ENCODE results near the gene RHOV. TPM values are rescaled to one million over a fixed set of nuclear protein-coding genes. Genes with fewer than 3 reads are reported as not detected.
A peak's percentile ranks its signal among the peaks of the same experiment; 100 is the strongest.

The RHOV gene
- total RNA-seq, 1 experiment from 2014 or later = 6.0 TPM

- TF ChIP-seq JUND (IDR thresholded peaks at IDR 0.05) (no peak), CTCF (IDR thresholded peaks at IDR 0.05 in 2 of 3, conservative IDR thresholded peaks at IDR 0.05 in 1 of 3; ENCODE audit: borderline replicate concordance in 1 of 3, insufficient read depth in 1 of 3, low read depth in 2 of 3, low read length in 2 of 3) (no peak), SP1 (IDR thresholded peaks at IDR 0.05; ENCODE audit: low read depth) (no peak), EZH2phosphoT487 (IDR thresholded peaks at IDR 0.05; ENCODE audit: borderline replicate concordance) (no peak), EGR1 (IDR thresholded peaks at IDR 0.05; ENCODE audit: low read depth) (no peak)
These were observed 34.1 kb upstream of the RHOV start (continued) for GRCh38 chr15:40908095-40908494.

GRCh38 chr15:40906991-40907802 lies 33.2 kb upstream of the RHOV start:
- peak overlapping the region; percentile 41 to 64 for H3K4me3 ChIP-seq (replicated peaks in 1 of 2; ENCODE audit: low read depth in 1 of 2, low read length in 2 of 2)
- H2AFZ ChIP-seq (ENCODE audit: low read depth, low read length, poor library complexity, severe bottlenecking) = no peak overlapping the region
- H3K79me2 ChIP-seq (ENCODE audit: insufficient read depth, low read length) = no peaks in the 10 kb centered on the region
- H3K9me2 ChIP-seq (ENCODE audit: insufficient read depth) = no peaks in the 10 kb centered on the region
- H3K9ac ChIP-seq (ENCODE audit: low read length) = peak overlapping the region; percentile 67
- TF ChIP-seq ZFX (IDR thresholded peaks at IDR 0.05) = no peak
- TF ChIP-seq TCF7L2 (IDR thresholded peaks at IDR 0.05; ENCODE audit: borderline replicate concordance, extremely low read depth, insufficient read depth, insufficient read length) = peak; percentile 86
- no peak for TF ChIP-seq JUND (IDR thresholded peaks at IDR 0.05)
- ATAC-seq (0 out of 2 replicates have a peak, but pooled peaks have one; percentile 0), DNase-seq (ENCODE audit: low read depth, low spot score) (no peak)
- BruUV-seq (replicated peaks) = no TSS peak
- peak overlapping the region; percentile 94 for H3K27ac ChIP-seq (ENCODE audit: low read depth, low read length)
- no peaks in the 10 kb centered on the region for H3K27me3 ChIP-seq (ENCODE audit: insufficient read depth, low read length)
- ChIA-PET RAD21 (ENCODE audit: low non-redundant PET in 1 of 2, low total read pairs in 2 of 2, uncharacterized antibody in 2 of 2, unreplicated experiment in 2 of 2) (interaction anchor here in 1 of 2 experiments (0.6 to 1.5 kb wide), 2 partner anchors 34 to 228 kb away, joined by 3 to 4 read pairs; no protein-coding TSS in a partner anchor), CTCF (interaction anchor here (0.6 to 6.8 kb wide), 6 partner anchors 8 to 560 kb away, joined by 3 to 69 read pairs (median 8); partner anchors contain the start of genes CHAC1 and DLL4), POLR2A (interaction anchor here (1.3 to 3.4 kb wide), 2 partner anchors 22 to 46 kb away, joined by 3 to 35 read pairs; partner anchors contain the start of genes CHAC1 and DLL4)
- peaks cover 32 to 40% of the 10 kb centered on the region in 2 experiments for H3K4me1 ChIP-seq (ENCODE audit: control insufficient read depth in 1 of 2, insufficient read depth in 2 of 2, low read length in 2 of 2)
- H4K20me1 ChIP-seq (ENCODE audit: insufficient read depth) = no peaks in the 10 kb centered on the region
- H3K36me3 ChIP-seq (ENCODE audit: control insufficient read depth in 1 of 2, insufficient read depth in 2 of 2, low read length in 2 of 2) = peaks cover 0 to 7% of the 10 kb centered on the region in 2 experiments; a peak in 1 of 4 replicates
- intact Hi-C loops (cut with micrococcal nuclease) = loop anchor here (1.0 to 2.0 kb wide), 3 partner anchors 22 to 426 kb away; partner anchors contain the start of genes DLL4, NUSAP1 and OIP5
- no peaks in the 10 kb centered on the region for H3K9me3 ChIP-seq (ENCODE audit: control insufficient read depth in 1 of 2, insufficient read depth in 1 of 2, low read depth in 1 of 2, low read length in 2 of 2)
- H3K4me2 ChIP-seq (ENCODE audit: low read length) = peak overlapping the region; percentile 99
